Tibial nerve (tissue), 4 donors: ENCODE data around the gene ATP5F1A. TPM values are rescaled to one million over a fixed set of nuclear protein-coding genes. Genes with fewer than 3 reads are reported as not detected.

Experiments used
- DNase-seq, 2 donors: peaks; one replicate each; pipeline ENCODE4 v3.0.0-alpha.2; 2019; ENCODE audit warnings: low spot score in 2 of 2
- H3K27ac ChIP-seq, 4 donors: fragments of 200-600 bp; sonication (generic) in 3 of 4; one replicate each; pipeline ENCODE4 v1.5.1; 2017 to 2019; ENCODE audit warnings: mild to moderate bottlenecking in 1 of 4
- H3K27me3 ChIP-seq, 2 donors: fragments of 200-600 bp; sonication (generic) in 1 of 2; one replicate each; pipeline versions ENCODE4 v1.5.1 to v1.6.0; 2017 to 2019
- H3K36me3 ChIP-seq, 3 donors: fragments of 200-600 bp; sonication (generic); one replicate each; pipeline ENCODE4 v1.5.1; 2018 to 2019
- H3K4me1 ChIP-seq, 4 donors: fragments of 200-600 bp; sonication (generic) in 3 of 4; one replicate each; pipeline ENCODE4 v1.5.1; 2017 to 2019
- H3K4me3 ChIP-seq, 4 donors: fragments of 200-600 bp; sonication (generic) in 3 of 4; one replicate each; pipeline ENCODE4 v1.5.1; 2017 to 2019; ENCODE audit warnings: mild to moderate bottlenecking in 1 of 4, moderate library complexity in 1 of 4
- H3K9me3 ChIP-seq, 4 donors: fragments of 200-600 bp; sonication (generic) in 3 of 4; one replicate each; pipeline ENCODE4 v1.5.1; 2017 to 2019
- CTCF ChIP-seq, 5 experiments: fragments of 200-600 bp in 3 of 5; fragments of 450-650 bp in 2 of 5; sonication (generic) in 3 of 5; IDR thresholded peaks; one replicate each; pipeline ENCODE4 v1.5.1; 2016 to 2019; ENCODE audit warnings: antibody characterized with exemption in 5 of 5, mild to moderate bottlenecking in 3 of 5, moderate library complexity in 2 of 5
- EP300 ChIP-seq, 2 donors: sonication (generic); formaldehyde crosslinking; IDR thresholded peaks; one replicate each; pipeline ENCODE4 v1.6.1; 2017; ENCODE audit warnings: antibody characterized with exemption in 2 of 2, mild to moderate bottlenecking in 1 of 2
- POLR2A ChIP-seq, 2 donors: fragments of 450-650 bp; IDR thresholded peaks; one replicate each; pipeline ENCODE4 v1.6.1; 2017; ENCODE audit warnings: antibody characterized with exemption in 2 of 2, mild to moderate bottlenecking in 2 of 2, moderate library complexity in 2 of 2
- WGBS, 2 donors: methylation state at CpG; one replicate each; pipeline ENCODE4 v1.1.5; 2018; 5-methylcytosine and 5-hydroxymethylcytosine counted together
- total RNA-seq, 4 donors: library from RNA; depleted of rRNA; stranded (reverse); fragments of >200 nt; gene quantifications; one replicate each; pipeline ENCODE4 v1.1.0, GENCODE V29; 2016

ATP5F1A gene
- total RNA-seq, 4 donors from 2014 or later, result 248 to 381 (median 315) TPM

GRCh38 chr18:46071653-46072375 lies 26.3 kb downstream of the ATP5F1A start, which contains the start of gene PSTPIP2:
Gene PSTPIP2 (minus strand): TSS chr18:46072260. CDS start chr18:46072188, 72 bp downstream.
- Histone ChIP-seq H3K4me1 (peaks cover 0 to 30% (median 13%) of the 10 kb centered on the region in 4 donors), H3K4me3 (peak within 1 kb of the TSS; percentile 32 to 73 (median 64)), H3K27ac (peak within 1 kb of the TSS in 2 of 4 donors; percentile 58 to 68), H3K9me3 (peaks cover 0 to 4% (median 0%) of the 10 kb centered on the region in 4 donors), H3K36me3 (no peaks in the 10 kb centered on the region), H3K27me3 (no peaks in the 10 kb centered on the region)
- peak; percentile 38 to 47 for DNase-seq
- 0% methylated on average over 10 to 32 of the region's 75 CpGs for WGBS, 2 donors
- TF ChIP-seq POLR2A (IDR thresholded peaks at IDR 0.05) (no peak), EP300 (IDR thresholded peaks at IDR 0.05) (peak in 1 of 2 donors; percentile 11), CTCF (IDR thresholded peaks at IDR 0.05) (peak in 1 of 5 experiments; percentile 9)

GRCh38 chr18:46070815-46071652 lies 27.1 kb downstream of the ATP5F1A start:
- Histone ChIP-seq H3K27ac (peak overlapping the region in 1 of 4 donors; percentile 58), H3K9me3 (peaks cover 0 to 4% (median 0%) of the 10 kb centered on the region in 4 donors), H3K4me3 (peak overlapping the region; percentile 32 to 73 (median 64)), H3K27me3 (no peaks in the 10 kb centered on the region), H3K36me3 (no peaks in the 10 kb centered on the region), H3K4me1 (peaks cover 0 to 30% (median 13%) of the 10 kb centered on the region in 4 donors)
- no peak for TF ChIP-seq EP300 (IDR thresholded peaks at IDR 0.05)
- TF ChIP-seq POLR2A (IDR thresholded peaks at IDR 0.05), result no peak
- no peak for TF ChIP-seq CTCF (IDR thresholded peaks at IDR 0.05)
- no peak for DNase-seq
- 42 to 45% methylated on average over 10 to 13 of the region's 13 CpGs for WGBS, 2 donors

GRCh38 chr18:46070232-46070631 lies 27.9 kb downstream of the ATP5F1A start:
- no peaks in the 10 kb centered on the region for H3K36me3 ChIP-seq
- DNase-seq, result no peak
- no peak overlapping the region for H3K4me3 ChIP-seq
- peaks cover 0 to 4% (median 0%) of the 10 kb centered on the region in 4 donors for H3K9me3 ChIP-seq
- no peak for TF ChIP-seq EP300 (IDR thresholded peaks at IDR 0.05)
- no peak for TF ChIP-seq CTCF (IDR thresholded peaks at IDR 0.05)
- TF ChIP-seq POLR2A (IDR thresholded peaks at IDR 0.05), result no peak
- no peaks in the 10 kb centered on the region for H3K27me3 ChIP-seq
- peaks cover 0 to 30% (median 13%) of the 10 kb centered on the region in 4 donors for H3K4me1 ChIP-seq
- 81 to 86% methylated on average over 6 of the region's 6 CpGs for WGBS, 2 donors
- no peak overlapping the region for H3K27ac ChIP-seq

- Histone ChIP-seq H3K4me1 (peaks cover 0 to 30% (median 13%) of the 10 kb centered on the region in 4 donors), H3K27me3 (no peaks in the 10 kb centered on the region), H3K27ac (no peak overlapping the region), H3K9me3 (peaks cover 0 to 4% (median 0%) of the 10 kb centered on the region in 4 donors), H3K36me3 (no peaks in the 10 kb centered on the region), H3K4me3 (no peak overlapping the region)
- WGBS, 2 donors, result 76 to 82% methylated on average over 4 of the region's 4 CpGs
- no peak for DNase-seq
- no peak for TF ChIP-seq CTCF (IDR thresholded peaks at IDR 0.05)
- TF ChIP-seq POLR2A (IDR thresholded peaks at IDR 0.05), result no peak
- TF ChIP-seq EP300 (IDR thresholded peaks at IDR 0.05), result no peak
Observed at GRCh38 chr18:46069524-46069923, 28.6 kb downstream of the ATP5F1A start.
